ENCODE measurements around the gene NRF1.
"Not testable (repeated sequence)": the region's sequence is repeated elsewhere in the genome, so short reads cannot be mapped to it uniquely, and the experiment has no call there.

NRF1 gene

GRCh38 chr7:129572205-129572604 lies 39.3 kb upstream of the NRF1 start:
- no peak overlapping the region for H3K4me3 ChIP-seq (ENCODE audit: low read depth, low read length)
- TF ChIP-seq, protein P1, sequence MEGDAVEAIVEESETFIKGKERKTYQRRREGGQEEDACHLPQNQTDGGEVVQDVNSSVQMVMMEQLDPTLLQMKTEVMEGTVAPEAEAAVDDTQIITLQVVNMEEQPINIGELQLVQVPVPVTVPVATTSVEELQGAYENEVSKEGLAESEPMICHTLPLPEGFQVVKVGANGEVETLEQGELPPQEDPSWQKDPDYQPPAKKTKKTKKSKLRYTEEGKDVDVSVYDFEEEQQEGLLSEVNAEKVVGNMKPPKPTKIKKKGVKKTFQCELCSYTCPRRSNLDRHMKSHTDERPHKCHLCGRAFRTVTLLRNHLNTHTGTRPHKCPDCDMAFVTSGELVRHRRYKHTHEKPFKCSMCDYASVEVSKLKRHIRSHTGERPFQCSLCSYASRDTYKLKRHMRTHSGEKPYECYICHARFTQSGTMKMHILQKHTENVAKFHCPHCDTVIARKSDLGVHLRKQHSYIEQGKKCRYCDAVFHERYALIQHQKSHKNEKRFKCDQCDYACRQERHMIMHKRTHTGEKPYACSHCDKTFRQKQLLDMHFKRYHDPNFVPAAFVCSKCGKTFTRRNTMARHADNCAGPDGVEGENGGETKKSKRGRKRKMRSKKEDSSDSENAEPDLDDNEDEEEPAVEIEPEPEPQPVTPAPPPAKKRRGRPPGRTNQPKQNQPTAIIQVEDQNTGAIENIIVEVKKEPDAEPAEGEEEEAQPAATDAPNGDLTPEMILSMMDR (IDR thresholded peaks at IDR 0.05; ENCODE audit: insufficient read depth, low read depth, low read length, missing control alignments), result no peak
- DNase-seq (ENCODE audit: low read depth), result no peak

DNA sequence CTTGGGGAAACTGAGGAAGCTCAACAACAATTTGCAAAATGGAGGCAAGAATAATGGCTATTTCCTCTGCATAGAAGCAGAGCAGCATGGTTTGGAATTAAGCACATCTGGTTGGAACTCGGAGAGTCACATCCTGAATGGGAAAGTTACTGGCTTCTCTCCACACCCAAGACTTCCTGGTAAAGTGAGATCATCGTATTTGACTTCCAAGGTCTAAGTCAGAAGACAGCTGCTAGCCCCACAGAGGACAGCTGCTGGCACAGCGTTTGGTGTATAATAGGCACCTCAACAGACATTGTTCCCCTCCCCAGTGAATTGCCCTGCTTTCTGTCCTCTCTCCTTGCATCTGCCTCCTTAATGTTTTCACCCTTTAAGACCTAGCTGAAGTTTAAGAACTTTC lies 37.0 kb upstream of the NRF1 start:
- TF ChIP-seq, protein P1 (IDR thresholded peaks at IDR 0.05; ENCODE audit: insufficient read depth, low read depth, low read length, missing control alignments), result no peak
- no peak for DNase-seq (ENCODE audit: low read depth)
- no peak overlapping the region for H3K4me3 ChIP-seq (ENCODE audit: low read depth, low read length)

GRCh38 chr7:129575699-129576098 lies 35.8 kb upstream of the NRF1 start:
- H3K4me3 ChIP-seq (ENCODE audit: low read depth, low read length), result no peak overlapping the region
- TF ChIP-seq, protein P1 (IDR thresholded peaks at IDR 0.05; ENCODE audit: insufficient read depth, low read depth, low read length, missing control alignments), result no peak
- DNase-seq (ENCODE audit: low read depth), result no peak

GRCh38 chr7:129576138-129576537 lies 35.4 kb upstream of the NRF1 start:
- no peak for DNase-seq (ENCODE audit: low read depth)
- TF ChIP-seq, protein P1 (IDR thresholded peaks at IDR 0.05; ENCODE audit: insufficient read depth, low read depth, low read length, missing control alignments), result no peak
- H3K4me3 ChIP-seq (ENCODE audit: low read depth, low read length), result no peak overlapping the region

GRCh38 chr7:129578829-129579228 lies 32.7 kb upstream of the NRF1 start:
- DNase-seq (ENCODE audit: low read depth), result no peak
- no peak overlapping the region for H3K4me3 ChIP-seq (ENCODE audit: low read depth, low read length)
- TF ChIP-seq, protein P1 (IDR thresholded peaks at IDR 0.05; ENCODE audit: insufficient read depth, low read depth, low read length, missing control alignments), result no peak

DNA sequence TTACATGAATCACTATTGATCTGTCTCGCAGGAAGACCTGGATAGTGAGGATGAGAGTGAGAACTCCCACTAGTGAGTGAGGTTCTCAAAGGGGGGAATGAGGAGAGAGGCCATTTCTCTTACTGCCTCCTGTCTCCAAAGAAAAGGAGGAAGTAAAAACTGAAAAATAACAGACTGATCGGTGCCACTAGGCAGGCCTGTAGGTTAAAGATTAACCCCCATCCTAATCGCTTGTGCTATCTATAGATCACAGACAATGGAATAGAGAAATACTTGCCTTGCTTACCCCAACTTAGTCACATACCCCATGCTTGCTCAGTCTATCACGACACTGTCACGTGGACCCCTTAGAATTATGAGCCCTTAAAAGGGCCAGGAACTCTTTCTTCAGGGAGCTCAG lies 25.3 kb upstream of the NRF1 start:
- DNase-seq (ENCODE audit: low read depth), result not testable (repeated sequence)

DNA sequence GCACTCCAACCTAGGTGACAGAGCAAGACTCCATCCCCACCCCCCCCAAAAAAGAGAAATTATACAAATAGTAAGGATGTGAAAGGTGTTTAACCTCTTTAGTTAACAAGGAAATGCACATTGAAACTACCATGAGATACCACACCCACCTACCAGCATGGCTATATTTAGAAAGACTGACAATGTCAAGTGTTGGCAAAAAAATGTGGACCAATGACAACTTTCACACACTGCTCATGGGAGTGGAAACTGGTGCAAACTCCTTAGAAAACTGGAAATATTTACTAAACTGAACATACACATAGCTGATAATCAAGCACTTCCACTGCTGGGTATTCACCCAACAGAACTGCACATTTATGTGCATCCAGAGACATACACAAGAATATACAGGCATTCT lies 23.3 kb upstream of the NRF1 start:
- H3K4me3 ChIP-seq (ENCODE audit: low read depth, low read length), result no peak overlapping the region
- no peak for DNase-seq (ENCODE audit: low read depth)
- TF ChIP-seq, protein P1 (IDR thresholded peaks at IDR 0.05; ENCODE audit: insufficient read depth, low read depth, low read length, missing control alignments), result no peak

More for the DNA sequence above, 25.3 kb upstream of the NRF1 start:
- not testable (repeated sequence) for H3K4me3 ChIP-seq (ENCODE audit: low read depth, low read length)
